Smooth muscle cell of the brain vasculature (primary cell): ENCODE data around the gene MEGF11.

Experiments used
- DNase-seq: peaks from one replicate; pipeline ENCODE4 v3.0.0-alpha.2; 2012; ENCODE audit warnings: low read depth, low spot score

MEGF11 gene

DNA sequence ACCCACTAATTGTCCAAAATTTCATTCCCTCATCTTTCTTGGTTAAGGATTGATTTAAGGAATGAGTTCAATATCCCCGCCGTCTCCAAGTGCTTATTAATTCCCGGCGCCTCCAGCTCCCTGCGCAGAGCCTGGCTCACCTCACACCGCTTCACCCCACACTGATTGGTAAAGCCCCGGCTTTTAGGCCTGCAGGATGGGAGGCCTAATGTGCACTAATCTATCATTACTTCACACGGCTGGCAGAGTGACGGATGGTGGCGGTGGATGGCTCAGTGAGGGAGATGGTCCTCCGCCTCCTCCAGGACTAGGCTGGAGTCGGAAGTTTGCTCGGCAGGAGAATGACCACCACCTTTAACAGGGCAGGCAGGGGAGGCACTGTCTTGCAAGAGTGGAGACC lies 81.7 kb downstream of the MEGF11 start:
- no peak for DNase-seq

DNA sequence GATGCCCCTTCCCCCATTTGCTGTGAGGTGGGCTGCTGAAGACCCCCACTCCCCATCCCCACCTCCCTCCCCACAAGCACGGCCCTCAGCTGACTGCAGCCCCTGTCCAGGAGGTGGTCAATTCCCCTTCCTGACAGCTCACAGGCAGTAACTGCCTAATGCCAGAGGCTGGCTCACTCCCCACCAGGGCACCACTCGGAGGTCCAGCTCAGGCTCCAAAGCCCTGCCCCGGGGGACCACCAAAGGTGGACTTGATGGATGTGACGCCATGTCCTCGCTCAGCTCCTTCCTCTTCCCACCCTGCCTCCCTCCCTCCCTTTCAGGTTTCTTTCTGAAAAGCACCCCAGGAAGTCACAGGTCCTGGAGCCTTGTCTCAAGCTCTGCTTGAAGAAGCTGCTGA lies 82.8 kb downstream of the MEGF11 start:
- no peak for DNase-seq

DNA sequence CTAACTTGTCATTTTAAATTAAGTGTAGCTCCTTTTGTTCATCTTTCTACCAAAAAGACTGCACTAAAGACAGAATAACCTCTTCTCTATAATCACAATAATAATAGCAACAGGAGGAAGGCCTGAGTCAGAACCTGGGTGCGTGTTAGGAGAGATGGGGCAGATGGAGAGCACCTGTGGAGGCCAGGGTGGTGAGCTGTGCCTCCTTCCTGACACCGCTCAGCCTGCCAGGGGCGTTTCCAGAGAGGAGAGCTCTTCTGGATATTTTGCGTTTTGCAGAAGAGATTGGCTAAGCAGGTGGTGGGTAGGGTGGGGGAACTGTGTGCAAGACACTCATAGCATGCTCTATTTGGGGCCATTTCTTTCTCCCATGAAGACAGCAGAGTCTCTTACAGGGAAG lies 83.5 kb downstream of the MEGF11 start:
- no peak for DNase-seq

DNA sequence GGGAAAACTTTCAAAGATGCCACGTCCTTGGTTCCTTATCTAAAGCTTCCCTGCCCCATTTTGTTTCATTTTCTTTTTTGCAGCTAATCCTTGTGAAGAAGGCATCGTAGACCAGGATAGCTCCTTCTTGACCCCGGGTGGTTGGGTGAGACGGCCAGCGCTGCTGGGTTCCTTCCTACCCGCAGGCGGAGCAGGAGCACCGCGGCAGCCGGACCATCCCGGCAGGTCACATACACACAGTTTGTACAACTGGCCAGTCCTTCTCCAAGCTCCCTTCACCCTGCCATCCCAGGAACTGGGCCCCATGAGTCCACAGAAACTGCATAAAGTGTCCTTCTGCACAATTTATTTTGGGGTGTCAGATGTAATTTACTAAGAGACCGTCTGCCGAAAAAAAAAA lies 83.9 kb downstream of the MEGF11 start:
- no peak for DNase-seq

DNA sequence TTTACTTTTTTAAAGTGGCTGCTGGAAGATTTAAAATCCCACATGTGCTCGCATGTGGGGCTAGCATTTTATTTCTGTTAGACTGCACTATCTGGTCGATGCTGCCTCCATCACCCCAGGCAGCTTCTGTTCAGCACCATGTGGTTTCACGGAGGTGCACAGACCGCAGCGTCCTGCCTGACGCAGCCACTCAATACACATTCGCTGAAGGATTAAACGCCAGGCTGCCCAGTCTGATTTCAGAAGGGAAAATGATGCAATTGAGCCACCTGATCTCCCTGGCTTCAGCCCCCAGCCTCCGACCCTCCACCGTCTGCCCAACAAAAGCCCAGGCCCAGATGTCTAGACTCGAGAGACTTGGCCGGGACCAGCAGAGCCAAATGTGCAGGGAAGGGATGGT lies 84.5 kb downstream of the MEGF11 start:
- no peak for DNase-seq

DNA sequence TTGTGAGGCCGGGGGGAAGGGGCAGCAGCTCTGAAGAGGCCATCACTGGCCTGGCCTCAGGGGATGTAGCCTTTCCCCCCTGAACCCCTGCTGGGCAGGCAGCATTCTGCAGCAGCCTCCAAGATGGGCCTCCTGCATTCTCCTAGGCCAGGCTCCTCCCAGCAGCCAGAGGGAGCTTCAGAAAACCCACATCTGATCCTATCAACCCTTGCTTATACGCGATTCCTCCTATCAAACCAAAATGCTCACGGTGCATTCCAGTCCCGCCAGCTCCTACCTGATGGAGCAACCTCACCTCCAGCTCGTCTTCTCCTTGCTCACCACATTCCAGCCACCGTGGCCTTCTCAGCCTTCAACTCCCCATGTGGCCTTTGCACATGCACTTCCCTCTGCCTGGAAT lies 85.7 kb downstream of the MEGF11 start:
- DNase-seq = no peak

DNA sequence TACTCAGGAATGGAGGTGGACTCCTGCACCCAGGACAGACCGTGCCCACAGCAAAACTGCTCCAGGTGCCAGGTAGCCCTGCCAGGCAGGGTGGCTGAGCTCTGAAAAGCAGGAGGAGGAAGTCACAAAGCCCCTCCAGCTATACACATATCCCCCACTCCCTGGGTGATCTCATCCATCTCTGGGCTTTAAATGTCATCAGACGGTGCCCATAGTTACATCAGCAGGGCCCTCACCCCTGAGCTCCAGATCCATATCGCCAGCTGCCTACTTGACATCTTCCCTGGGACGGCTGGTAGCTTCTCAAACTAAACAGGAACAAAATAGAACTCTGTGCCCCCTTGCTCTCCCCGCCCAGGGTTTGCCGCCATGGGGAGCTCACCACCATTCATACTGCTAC lies 87.7 kb downstream of the MEGF11 start:
- DNase-seq = no peak

DNA sequence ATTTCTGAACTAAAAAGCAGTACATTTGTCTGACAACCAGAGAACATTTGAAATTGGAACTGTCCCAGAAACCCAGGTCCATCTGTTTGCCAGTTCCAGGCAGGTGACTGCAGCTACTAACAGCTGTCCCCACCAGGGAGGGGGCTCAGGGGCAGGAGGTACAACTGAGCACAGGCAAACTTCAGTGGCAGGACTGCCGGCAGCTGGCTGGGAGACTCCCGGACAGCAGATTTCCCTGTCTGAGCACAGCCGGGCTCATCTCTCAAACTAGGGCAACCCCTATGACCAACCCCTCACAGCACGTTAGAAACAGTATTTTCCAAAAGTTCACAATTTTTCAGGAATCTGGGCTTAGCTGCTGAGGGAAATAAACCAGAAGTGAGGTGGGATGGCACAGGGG lies 88.8 kb downstream of the MEGF11 start:
- no peak for DNase-seq

DNA sequence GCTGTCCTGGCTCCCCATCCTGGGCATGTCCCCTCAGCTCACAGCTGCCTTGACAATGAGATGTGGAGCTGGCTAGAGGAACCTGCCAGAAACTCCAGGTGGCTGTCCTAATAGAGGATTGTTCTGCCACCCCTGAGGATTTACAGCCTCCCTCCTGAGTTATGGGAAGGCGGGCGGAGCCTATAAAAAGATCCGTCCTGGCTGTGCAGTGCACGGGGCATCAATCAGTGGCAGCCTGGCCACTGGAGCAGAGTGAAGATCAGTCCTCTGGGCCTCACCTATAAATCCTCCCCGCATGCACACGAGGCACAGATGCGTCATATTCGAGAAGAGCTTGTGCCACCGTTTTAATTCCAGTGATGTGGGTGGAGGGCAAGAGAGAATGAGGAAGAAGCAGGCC lies 90.0 kb downstream of the MEGF11 start:
- no peak for DNase-seq

DNA sequence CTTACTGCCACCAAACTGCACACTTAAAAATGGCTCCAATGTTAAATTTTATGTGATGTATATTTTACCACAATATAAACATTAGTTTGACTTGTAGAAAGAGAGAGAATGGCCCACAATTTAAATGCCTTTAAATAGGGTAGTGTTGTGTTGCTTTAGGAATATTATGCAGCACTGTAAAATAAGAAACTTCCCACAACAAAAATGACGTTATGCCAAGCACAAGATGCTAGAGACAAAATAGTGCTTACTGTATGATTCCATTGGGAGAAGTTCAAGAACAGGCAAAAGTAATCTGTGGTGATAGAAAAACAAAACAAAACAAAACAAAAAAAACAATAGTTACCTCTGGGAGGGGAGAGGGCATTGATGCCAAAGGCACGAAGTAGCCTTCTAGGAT lies 91.3 kb downstream of the MEGF11 start:
- no peak for DNase-seq

DNA sequence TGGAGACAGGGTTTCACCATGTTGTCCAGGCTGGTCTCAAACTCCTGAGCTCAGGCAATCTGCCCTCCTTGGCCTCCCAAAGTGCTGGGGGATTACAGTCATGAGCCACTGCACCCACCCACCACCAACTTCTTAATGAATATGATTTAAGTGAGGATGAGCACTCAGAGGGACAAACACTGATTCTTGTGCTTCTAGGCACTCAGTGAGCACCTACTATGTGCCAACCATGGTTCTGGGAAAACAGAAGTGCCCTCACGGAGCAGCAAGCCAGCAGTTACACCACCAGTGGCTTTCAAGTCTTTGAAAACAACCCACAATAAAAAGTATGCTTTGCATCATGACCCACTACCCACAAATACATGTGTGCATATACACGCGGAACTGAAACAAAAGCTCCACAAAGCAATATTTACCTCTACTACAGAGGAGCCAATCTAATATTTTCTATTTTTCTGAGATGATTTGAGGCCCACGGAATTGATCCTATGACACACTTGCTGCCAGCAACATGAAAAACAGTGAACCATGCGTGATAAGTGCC lies 91.9 kb downstream of the MEGF11 start:
- DNase-seq = no peak

DNA sequence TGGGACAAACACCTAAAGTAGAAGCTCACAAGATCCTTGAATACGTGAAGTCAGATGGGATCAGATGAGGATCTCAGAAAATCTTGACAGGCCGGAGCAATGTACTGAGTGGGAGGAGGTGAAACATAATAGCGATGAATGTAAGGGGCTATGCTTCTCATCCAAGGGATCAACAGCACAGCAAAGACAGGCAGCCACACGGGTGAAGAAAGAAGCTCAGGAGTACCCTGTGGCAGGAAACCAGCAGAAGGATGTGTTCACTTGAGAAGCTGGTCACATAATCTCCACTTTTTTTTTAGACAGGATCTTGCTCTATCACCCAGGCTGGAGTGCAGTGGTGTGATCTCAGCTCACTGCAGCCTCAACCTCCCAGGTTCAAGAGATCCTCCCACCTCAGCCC lies 92.4 kb downstream of the MEGF11 start:
- no peak for DNase-seq

DNA sequence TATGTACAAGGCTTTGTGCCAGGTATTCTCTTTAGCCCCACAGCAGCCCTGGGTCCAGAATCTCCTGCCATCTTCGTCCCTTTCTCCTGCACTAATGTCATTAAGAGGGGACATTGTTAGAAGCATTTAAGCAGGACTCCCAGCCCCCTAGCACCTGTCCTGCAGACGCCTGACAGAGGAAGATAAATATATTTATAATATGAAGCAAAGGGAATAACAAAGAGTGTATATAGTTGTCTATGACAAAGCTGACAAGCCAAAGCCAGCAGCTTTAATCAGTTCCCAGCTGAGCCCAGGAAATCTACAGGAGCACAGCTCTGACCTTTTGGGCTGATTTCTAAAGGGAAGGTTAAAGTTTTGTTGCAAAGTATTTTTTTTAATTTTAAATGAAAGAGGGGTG lies 96.0 kb downstream of the MEGF11 start:
- DNase-seq = no peak

DNA sequence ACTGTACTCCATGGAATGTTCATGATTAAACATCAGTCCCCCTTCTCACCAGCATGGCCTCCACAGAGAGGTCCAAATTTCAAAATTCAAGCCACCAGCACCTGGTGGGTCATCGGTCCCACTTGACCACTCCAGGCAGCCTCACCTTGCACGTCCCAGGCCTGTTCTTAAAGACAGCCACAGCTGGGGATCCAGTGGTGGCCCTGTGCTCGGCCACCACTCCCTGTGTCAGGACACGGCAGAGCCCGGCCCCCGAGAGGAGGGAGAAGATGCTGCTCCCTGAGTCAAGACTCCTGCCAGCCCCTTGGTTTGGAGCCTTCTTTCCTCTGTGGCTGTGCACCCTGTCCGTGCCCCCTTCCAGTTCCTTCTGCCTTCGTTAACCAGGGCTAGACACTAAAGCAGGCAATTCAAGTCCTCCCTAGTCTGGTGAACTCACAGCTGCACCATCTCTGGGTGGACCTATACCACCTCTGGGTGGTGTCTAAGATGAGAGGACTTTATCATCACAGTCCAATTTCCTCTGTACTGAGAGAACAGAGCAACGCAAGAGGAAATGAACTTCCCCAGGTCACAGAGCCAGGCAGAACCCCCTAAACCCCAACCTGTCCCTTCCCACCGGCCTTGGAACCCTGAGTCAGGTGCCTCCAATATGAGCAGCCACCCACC lies 97.1 kb downstream of the MEGF11 start:
- no peak for DNase-seq

DNA sequence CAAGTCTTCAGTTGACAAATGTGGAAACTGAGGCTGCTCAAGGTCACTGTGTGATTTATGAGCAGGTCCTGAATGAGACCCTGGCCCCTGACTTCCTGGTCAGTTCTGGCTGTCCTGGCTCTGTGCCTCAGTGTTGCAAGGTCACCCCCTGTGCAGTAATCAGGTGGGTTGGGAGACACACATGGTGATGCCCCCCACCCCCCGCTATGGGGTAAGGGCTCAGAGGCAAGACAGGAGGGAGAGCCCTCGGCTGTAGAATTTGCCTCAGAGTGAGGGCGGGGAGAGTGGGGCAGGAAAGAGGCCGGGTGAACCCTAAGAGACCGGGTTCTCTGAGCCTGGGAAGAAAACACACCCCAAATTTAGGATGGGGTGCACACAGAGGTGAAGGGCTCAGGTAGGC lies 98.5 kb downstream of the MEGF11 start:
- no peak for DNase-seq

DNA sequence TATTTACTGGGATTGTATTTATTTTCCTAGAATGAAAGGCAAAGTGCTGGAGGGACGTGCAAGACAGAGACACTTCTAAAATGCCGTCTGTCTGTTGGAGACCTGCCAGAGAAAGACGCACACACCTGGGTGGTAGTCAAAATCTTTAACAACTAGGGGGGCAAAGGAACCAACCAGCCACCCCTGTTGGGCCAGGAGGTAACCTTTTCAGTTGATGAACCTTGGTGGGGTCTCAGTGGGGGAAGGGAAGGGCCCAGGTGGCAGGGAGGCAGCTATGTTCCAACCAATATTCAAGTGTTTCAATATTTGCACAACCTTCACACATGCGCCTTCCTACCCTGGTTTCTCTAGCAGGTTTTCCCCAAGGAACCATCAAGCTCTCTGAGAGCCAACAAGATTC lies 99.0 kb downstream of the MEGF11 start:
- no peak for DNase-seq

DNA sequence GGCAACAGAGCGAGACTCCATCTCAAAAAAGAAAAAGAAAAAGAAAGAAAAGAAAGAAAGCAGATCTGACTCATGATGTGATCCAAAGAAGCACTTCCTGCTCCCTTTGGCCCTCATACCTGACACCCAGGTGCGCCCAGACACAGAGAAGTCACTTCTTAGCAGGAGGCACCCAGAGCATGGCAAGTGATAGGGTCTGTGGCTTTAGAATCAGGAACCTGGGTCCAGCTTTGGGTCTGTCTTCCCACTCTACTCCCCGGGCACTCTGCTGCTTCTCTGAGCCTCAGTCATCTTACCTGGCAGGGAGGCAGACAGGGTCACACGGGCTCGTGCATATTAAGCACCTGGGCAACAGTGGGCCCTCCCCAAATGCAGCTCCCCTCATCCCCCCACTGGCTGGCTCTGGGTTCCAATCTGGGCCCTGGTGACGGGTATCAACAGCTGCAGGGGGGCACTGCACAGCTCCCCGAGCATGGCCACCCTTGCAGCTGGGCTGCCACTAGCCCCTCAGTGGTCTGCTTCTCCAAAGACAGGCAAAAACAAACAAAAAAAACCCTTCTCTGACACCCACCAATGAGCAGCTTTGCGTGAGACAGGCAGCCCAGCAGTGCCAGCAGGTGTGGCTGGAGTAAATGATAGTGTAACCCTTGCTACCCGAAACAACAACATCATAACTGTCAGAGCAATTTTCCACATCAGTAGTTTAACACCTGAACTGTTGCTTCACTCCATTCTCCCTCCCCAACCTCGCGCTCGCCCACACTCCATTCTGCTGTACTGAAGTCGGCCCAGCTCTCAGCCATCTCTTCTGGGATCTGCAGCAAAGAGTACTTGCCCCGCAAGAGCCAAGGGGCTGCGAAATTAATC lies 99.8 kb downstream of the MEGF11 start:
- no peak for DNase-seq

DNA sequence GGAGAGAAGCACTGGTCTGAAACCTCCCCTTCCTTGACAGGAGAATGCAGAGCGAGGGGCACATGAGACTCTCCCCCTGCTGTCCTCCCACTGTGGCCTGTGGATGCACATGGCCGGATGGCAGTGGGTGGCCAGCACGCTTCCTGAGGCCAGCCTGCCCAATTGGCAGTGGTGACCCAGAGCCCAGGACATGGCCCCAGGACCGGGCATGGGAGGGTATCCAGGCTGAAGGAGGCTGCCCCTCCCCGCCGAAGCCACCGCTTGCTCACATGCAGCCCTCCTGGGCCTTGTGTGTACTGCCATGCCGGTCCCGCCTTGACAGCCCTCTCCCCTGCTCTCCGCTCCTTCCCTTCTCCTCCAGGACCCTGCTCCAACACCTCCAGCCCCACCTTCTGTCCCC lies 100.9 kb downstream of the MEGF11 start:
- no peak for DNase-seq

DNA sequence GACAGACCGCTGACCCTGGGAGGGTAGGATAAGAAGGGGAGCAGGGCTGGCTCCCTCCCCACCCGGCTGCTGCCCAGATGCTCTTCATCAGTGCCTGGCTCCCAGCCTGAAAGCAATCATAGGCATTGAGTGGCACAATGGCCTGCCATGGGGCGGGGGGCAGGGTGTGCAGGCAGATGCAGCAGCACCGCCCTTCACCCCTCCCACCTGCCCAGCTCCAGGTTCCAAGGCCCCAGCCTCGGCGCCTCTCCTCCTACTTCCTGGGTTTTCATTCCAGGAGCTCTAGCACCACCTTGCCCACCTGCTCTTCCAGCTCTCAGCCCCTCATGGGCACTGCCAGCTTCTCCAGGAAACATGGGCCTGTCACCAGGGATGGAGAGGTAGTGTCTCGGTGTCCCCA lies 101.7 kb downstream of the MEGF11 start:
- DNase-seq = no peak

DNA sequence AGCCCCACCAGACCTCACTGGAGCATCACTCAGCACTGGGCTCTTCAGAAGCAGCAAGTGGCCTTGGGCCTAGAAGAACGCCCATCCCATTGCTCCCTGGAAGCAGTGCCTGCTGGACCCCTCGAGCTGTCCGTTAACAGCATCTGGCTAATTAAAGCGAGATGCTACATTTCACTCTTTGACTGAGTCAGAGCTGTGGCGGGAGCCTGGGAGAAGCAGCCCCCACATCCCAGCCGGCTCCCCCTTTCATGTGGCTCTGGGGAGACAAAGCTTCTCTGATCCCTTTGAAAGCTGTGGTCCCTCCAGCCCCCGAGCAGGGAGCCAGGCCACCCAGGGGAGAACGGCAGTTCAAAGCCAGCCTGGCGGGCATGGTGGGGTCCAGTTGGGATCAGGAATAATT lies 103.7 kb downstream of the MEGF11 start:
- no peak for DNase-seq

DNA sequence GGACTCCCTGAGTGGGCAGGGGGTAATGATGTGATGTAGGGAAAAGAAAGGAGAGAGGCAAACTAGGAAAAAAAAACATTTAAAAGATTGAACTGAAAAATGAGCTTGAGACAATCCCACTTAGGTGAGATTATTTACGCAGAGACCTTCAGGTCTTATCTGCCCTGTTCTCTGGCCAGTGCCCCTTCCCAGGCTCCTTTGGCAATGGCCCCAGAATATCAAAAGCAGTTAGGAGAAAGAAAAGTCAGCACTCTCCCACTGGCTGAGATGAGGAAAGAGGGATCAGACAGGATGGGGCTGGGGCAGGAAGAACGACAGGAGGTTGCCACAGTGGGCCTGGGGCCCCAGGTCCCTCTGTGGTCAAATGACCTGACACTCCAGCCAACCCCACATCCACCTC lies 105.4 kb downstream of the MEGF11 start:
- no peak for DNase-seq

DNA sequence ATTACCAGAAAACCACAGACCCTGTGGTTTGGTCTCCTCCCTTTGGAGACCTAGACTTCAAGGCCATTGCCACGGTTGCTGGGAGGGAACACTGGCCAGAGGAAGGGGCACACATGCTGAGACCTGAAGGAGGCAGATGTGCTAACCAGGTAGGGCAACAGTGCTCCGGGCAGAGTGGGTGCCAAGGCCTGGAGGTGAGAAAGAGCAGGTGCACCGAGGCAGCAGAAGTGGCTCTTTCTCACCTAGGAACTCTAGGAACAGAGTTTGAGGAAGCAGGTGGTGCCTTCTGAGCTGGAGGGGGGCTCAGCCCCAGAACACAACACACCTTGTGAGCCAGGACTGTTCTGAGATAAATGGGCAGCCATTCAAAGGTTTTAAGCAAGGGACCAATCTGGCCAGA lies 106.1 kb downstream of the MEGF11 start:
- DNase-seq = no peak

DNA sequence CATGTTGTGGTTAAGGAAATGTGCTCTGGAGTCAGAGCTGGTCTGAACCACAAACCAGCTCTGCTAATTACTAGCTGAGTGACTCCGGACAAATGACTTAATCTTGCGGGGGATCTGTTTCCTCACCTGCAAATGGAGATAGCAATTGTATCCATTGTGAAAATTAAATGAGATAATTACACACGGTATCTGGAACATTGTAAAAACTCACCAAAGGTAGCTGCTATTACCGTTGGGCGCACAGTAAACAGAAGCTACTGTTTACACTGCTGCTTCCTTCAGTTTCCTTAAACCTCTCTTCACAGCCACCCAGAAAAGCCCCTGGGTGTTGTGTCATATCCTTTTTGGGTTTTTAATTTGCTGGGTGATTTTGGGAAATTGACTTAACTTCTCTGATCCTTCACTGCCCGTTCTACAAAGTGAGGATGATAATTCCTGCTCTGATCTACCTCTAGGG lies 107.8 kb downstream of the MEGF11 start:
- no peak for DNase-seq
